Mesodermal cell (in vitro differentiated cells): ENCODE measurements around the gene FLNB.
"Not testable (repeated sequence)": the region's sequence is repeated elsewhere in the genome, so short reads cannot be mapped to it uniquely, and the experiment has no call there.

Experiments used
- H3K27ac ChIP-seq: 2 replicates; pipeline ENCODE4 v1.7.0; 2013; ENCODE audit warnings: mild to moderate bottlenecking, low read depth, low read length, moderate library complexity; ENCODE audit not compliant: severe bottlenecking
- H3K36me3 ChIP-seq: 2 replicates; pipeline ENCODE4 v1.7.1; 2013; ENCODE audit warnings: mild to moderate bottlenecking, low read length, moderate library complexity; ENCODE audit not compliant: control insufficient read depth, insufficient read depth
- H3K4me1 ChIP-seq: one replicate; pipeline ENCODE4 v1.7.1; 2013; ENCODE audit warnings: mild to moderate bottlenecking, low read length; ENCODE audit not compliant: insufficient read depth, control insufficient read depth, poor library complexity, severe bottlenecking
- H3K4me3 ChIP-seq: 2 replicates; pipeline ENCODE4 v1.7.0; 2013; ENCODE audit warnings: low read length, control low read depth, mild to moderate bottlenecking; ENCODE audit not compliant: insufficient read depth, poor library complexity, severe bottlenecking; ENCODE audit errors: extremely low read depth
- H3K9me3 ChIP-seq: 2 replicates; pipeline ENCODE4 v1.7.1; 2013; ENCODE audit warnings: mild to moderate bottlenecking, low read length, moderate library complexity; ENCODE audit not compliant: control insufficient read depth
- WGBS, 2 experiments: methylation state at CpG; one replicate each; pipeline ENCODE4 v1.1.5; 2013; ENCODE audit warnings: missing lambda C conversion rate in 2 of 2; ENCODE audit not compliant: insufficient coverage in 2 of 2; 5-methylcytosine and 5-hydroxymethylcytosine counted together

Gene FLNB

GRCh38 chr3:58055314-58055713 is 47.1 kb downstream of the FLNB start:
- Histone ChIP-seq H3K4me1 (peaks cover 60% of the 10 kb centered on the region), H3K27ac (no peak overlapping the region), H3K36me3 (peaks cover 26% of the 10 kb centered on the region), H3K4me3 (no peak overlapping the region), H3K9me3 (no peaks in the 10 kb centered on the region)
- 96 to 100% methylated on average over 4 of the region's 4 CpGs for WGBS, 2 experiments

GRCh38 chr3:58055891-58056290 is 47.7 kb downstream of the FLNB start:
- not testable (repeated sequence) for H3K4me3 ChIP-seq, H3K27ac ChIP-seq, H3K9me3 ChIP-seq
- WGBS, 2 experiments: no CpG with 5 or more reads among the region's 5 CpGs
- Histone ChIP-seq H3K4me1 (peaks cover 60% of the 10 kb centered on the region), H3K36me3 (peaks cover 27% of the 10 kb centered on the region)

- Histone ChIP-seq H3K4me3 (no peak overlapping the region), H3K36me3 (peaks cover 28% of the 10 kb centered on the region), H3K4me1 (peaks cover 59% of the 10 kb centered on the region), H3K9me3 (no peaks in the 10 kb centered on the region), H3K27ac (peak overlapping the region; percentile 89)
- WGBS, 2 experiments: 88 to 97% methylated on average over 4 to 5 of the region's 8 CpGs
Measured at GRCh38 chr3:58058361-58059263, 50.4 kb downstream of the FLNB start.

- Histone ChIP-seq H3K4me1 (peaks cover 55% of the 10 kb centered on the region), H3K4me3 (no peak overlapping the region)
- 79 to 83% methylated on average over 11 to 12 of the region's 15 CpGs for WGBS, 2 experiments
Measured at GRCh38 chr3:58059349-58060321, 51.4 kb downstream of the FLNB start.

GRCh38 chr3:58062472-58062871 is 54.2 kb downstream of the FLNB start:
- H3K4me1 ChIP-seq: peaks cover 67% of the 10 kb centered on the region
- H3K36me3 ChIP-seq: peaks cover 12% of the 10 kb centered on the region
- H3K9me3 ChIP-seq: no peaks in the 10 kb centered on the region
- H3K4me3 ChIP-seq: no peak overlapping the region
- 81 to 91% methylated on average over 3 to 5 of the region's 5 CpGs for WGBS, 2 experiments
- H3K27ac ChIP-seq: no peak overlapping the region

More at GRCh38 chr3:58059349-58060321, 51.4 kb downstream of the FLNB start:
- no peaks in the 10 kb centered on the region for H3K9me3 ChIP-seq
- peaks cover 24% of the 10 kb centered on the region for H3K36me3 ChIP-seq
- H3K27ac ChIP-seq: peak overlapping the region; percentile 89

GRCh38 chr3:58063022-58063815 is 55.0 kb downstream of the FLNB start:
- no peak overlapping the region for H3K4me3 ChIP-seq
- peaks cover 63% of the 10 kb centered on the region for H3K4me1 ChIP-seq
- H3K9me3 ChIP-seq: no peaks in the 10 kb centered on the region
- 94% methylated on average over 10 of the region's 12 CpGs for WGBS, 2 experiments
- H3K36me3 ChIP-seq: peaks cover 7% of the 10 kb centered on the region
- H3K27ac ChIP-seq: peak overlapping the region; percentile 2

GRCh38 chr3:58064923-58065638 is 56.9 kb downstream of the FLNB start:
- Histone ChIP-seq H3K36me3 (peaks cover 4% of the 10 kb centered on the region), H3K4me1 (peaks cover 45% of the 10 kb centered on the region), H3K9me3 (no peaks in the 10 kb centered on the region), H3K4me3 (no peak overlapping the region), H3K27ac (no peak overlapping the region)
- WGBS, 2 experiments: 100% methylated on average over 7 of the region's 10 CpGs

- WGBS, 2 experiments: 72 to 73% methylated on average over 2 to 4 of the region's 6 CpGs
- Histone ChIP-seq H3K36me3 (peaks cover 4% of the 10 kb centered on the region), H3K9me3 (no peaks in the 10 kb centered on the region), H3K4me1 (peaks cover 39% of the 10 kb centered on the region), H3K27ac (no peak overlapping the region), H3K4me3 (no peak overlapping the region)
Measured at GRCh38 chr3:58065700-58066167, 57.5 kb downstream of the FLNB start.

- WGBS, 2 experiments: 64 to 100% methylated on average over 2 to 3 of the region's 3 CpGs
- H3K4me1 ChIP-seq: peaks cover 30% of the 10 kb centered on the region
- no peak overlapping the region for H3K27ac ChIP-seq
Measured at GRCh38 chr3:58066842-58067241, 58.6 kb downstream of the FLNB start.

More at GRCh38 chr3:58066842-58067241, 58.6 kb downstream of the FLNB start:
- H3K9me3 ChIP-seq: no peaks in the 10 kb centered on the region
- no peaks in the 10 kb centered on the region for H3K36me3 ChIP-seq
- no peak overlapping the region for H3K4me3 ChIP-seq
